Tibial nerve (tissue), 4 donors: Measurements from ENCODE around the gene CD300LB.

ENCODE experiments used
- EP300 ChIP-seq, 2 donors: sonication (generic); formaldehyde crosslinking; IDR thresholded peaks; one replicate each; pipeline ENCODE4 v1.6.1; 2017; ENCODE audit warnings: antibody characterized with exemption in 2 of 2, mild to moderate bottlenecking in 1 of 2
- POLR2A ChIP-seq, 2 donors: fragments of 450-650 bp; IDR thresholded peaks; one replicate each; pipeline ENCODE4 v1.6.1; 2017; ENCODE audit warnings: antibody characterized with exemption in 2 of 2, mild to moderate bottlenecking in 2 of 2, moderate library complexity in 2 of 2
- TF ChIP-seq, protein P1 (sequence below), 5 experiments: fragments of 200-600 bp in 3 of 5; fragments of 450-650 bp in 2 of 5; sonication (generic) in 3 of 5; IDR thresholded peaks; one replicate each; pipeline ENCODE4 v1.5.1; 2016 to 2019; ENCODE audit warnings: antibody characterized with exemption in 5 of 5, mild to moderate bottlenecking in 3 of 5, moderate library complexity in 2 of 5

DNA sequence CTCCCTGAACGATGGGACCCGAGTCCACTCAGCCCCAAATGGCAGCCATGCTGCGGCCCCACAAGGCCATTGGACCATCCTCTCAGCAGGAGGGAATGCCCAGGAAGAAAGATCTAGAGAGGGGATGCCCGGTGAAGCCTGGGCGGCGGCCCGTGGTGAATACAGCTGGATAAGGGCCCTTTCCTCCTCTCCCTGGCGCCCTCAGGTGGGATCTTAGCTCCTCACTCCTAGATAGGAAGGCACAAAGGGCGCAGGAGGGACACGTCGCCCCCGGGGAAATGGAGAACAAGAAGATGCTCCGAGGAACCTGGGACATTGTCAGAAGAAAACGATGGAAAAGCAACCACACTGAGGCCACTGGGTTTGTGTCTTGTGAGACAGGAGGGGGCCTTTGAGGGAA is 12.1 kb upstream of the CD300LB start:
- TF ChIP-seq, protein P1, sequence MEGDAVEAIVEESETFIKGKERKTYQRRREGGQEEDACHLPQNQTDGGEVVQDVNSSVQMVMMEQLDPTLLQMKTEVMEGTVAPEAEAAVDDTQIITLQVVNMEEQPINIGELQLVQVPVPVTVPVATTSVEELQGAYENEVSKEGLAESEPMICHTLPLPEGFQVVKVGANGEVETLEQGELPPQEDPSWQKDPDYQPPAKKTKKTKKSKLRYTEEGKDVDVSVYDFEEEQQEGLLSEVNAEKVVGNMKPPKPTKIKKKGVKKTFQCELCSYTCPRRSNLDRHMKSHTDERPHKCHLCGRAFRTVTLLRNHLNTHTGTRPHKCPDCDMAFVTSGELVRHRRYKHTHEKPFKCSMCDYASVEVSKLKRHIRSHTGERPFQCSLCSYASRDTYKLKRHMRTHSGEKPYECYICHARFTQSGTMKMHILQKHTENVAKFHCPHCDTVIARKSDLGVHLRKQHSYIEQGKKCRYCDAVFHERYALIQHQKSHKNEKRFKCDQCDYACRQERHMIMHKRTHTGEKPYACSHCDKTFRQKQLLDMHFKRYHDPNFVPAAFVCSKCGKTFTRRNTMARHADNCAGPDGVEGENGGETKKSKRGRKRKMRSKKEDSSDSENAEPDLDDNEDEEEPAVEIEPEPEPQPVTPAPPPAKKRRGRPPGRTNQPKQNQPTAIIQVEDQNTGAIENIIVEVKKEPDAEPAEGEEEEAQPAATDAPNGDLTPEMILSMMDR (IDR thresholded peaks at IDR 0.05): no peak
- TF ChIP-seq POLR2A (IDR thresholded peaks at IDR 0.05) (no peak), EP300 (IDR thresholded peaks at IDR 0.05) (no peak)
